Mesenchymal stem cell (in vitro differentiated cells and primary cell): Measurements from ENCODE around the gene C5orf46.

ENCODE experiments used
- DNase-seq: peaks from one replicate; pipeline ENCODE4 v3.0.0-alpha.2; 2013
- H2AFZ ChIP-seq: one replicate; pipeline ENCODE4 v1.6.1; 2013; ENCODE audit warnings: low read depth, mild to moderate bottlenecking, control low read depth, inconsistent platforms, low read length, moderate library complexity
- H2AK5ac ChIP-seq: 2 replicates; pipeline ENCODE4 v1.6.1; 2013; ENCODE audit warnings: low read length, moderate library complexity, mild to moderate bottlenecking, inconsistent platforms; ENCODE audit not compliant: severe bottlenecking
- H2BK120ac ChIP-seq: one replicate; pipeline ENCODE4 v1.6.1; 2013; ENCODE audit warnings: low read depth, mild to moderate bottlenecking, inconsistent platforms, low read length, moderate library complexity
- H2BK12ac ChIP-seq, 2 experiments: one replicate each; pipeline ENCODE4 v1.6.1; 2013; ENCODE audit warnings: inconsistent platforms in 2 of 2, low read length in 2 of 2, mild to moderate bottlenecking in 2 of 2, moderate library complexity in 2 of 2, control low read depth in 1 of 2
- H2BK15ac ChIP-seq: one replicate; pipeline ENCODE4 v1.6.1; 2013; ENCODE audit warnings: mild to moderate bottlenecking, low read depth, inconsistent platforms; ENCODE audit not compliant: poor library complexity, severe bottlenecking
- H2BK5ac ChIP-seq: 2 replicates; pipeline ENCODE4 v1.6.1; 2013; ENCODE audit warnings: low read depth, mild to moderate bottlenecking, low read length, control low read depth, inconsistent platforms; ENCODE audit not compliant: poor library complexity, severe bottlenecking
- H3K14ac ChIP-seq, 2 experiments: one replicate each; pipeline ENCODE4 v1.6.1; 2013; ENCODE audit warnings: inconsistent platforms in 2 of 2, low read length in 2 of 2, control low read depth in 1 of 2, mild to moderate bottlenecking in 1 of 2, moderate library complexity in 1 of 2
- H3K18ac ChIP-seq, 2 experiments: one replicate each; pipeline ENCODE4 v1.6.1; 2013; ENCODE audit warnings: inconsistent platforms in 2 of 2, low read length in 2 of 2, control low read depth in 1 of 2, low read depth in 1 of 2, mild to moderate bottlenecking in 1 of 2
- H3K23ac ChIP-seq, 2 experiments: one replicate each; pipeline ENCODE4 v1.6.1; 2013; ENCODE audit warnings: inconsistent platforms in 2 of 2, low read length in 2 of 2, mild to moderate bottlenecking in 2 of 2, moderate library complexity in 2 of 2, control low read depth in 1 of 2
- H3K27ac ChIP-seq: 2 replicates; pipeline ENCODE4 v1.5.1; 2013; ENCODE audit warnings: mild to moderate bottlenecking, moderate library complexity, low read length, control low read depth, inconsistent platforms; ENCODE audit not compliant: poor library complexity, severe bottlenecking
- H3K27me3 ChIP-seq, 2 experiments: 2 replicates each; pipeline versions ENCODE4 v1.6.1 to v1.7.0; 2013; ENCODE audit warnings: low read length in 2 of 2, mild to moderate bottlenecking in 2 of 2, moderate library complexity in 2 of 2, control low read depth in 1 of 2, inconsistent platforms in 1 of 2; ENCODE audit not compliant: control insufficient read depth in 1 of 2, insufficient read depth in 1 of 2
- H3K36me3 ChIP-seq, 2 experiments: 2 replicates each; pipeline versions ENCODE4 v1.6.1 to v1.7.0; 2013; ENCODE audit warnings: low read length in 2 of 2, control low read depth in 1 of 2, inconsistent platforms in 1 of 2, low read depth in 1 of 2, mild to moderate bottlenecking in 1 of 2; ENCODE audit not compliant: insufficient read depth in 2 of 2, control insufficient read depth in 1 of 2
- H3K4ac ChIP-seq, 2 experiments: one replicate each; pipeline ENCODE4 v1.6.1; 2013; ENCODE audit warnings: inconsistent platforms in 2 of 2, low read length in 2 of 2, mild to moderate bottlenecking in 2 of 2, moderate library complexity in 2 of 2, control low read depth in 1 of 2, low read depth in 1 of 2
- H3K4me1 ChIP-seq: 2 replicates; pipeline ENCODE4 v1.6.1; 2013; ENCODE audit warnings: low read depth, low read length, control low read depth; ENCODE audit not compliant: control insufficient read depth, insufficient read depth
- H3K4me2 ChIP-seq: 2 replicates; pipeline ENCODE4 v1.6.1; 2013; ENCODE audit warnings: low read length, mild to moderate bottlenecking, inconsistent platforms; ENCODE audit not compliant: poor library complexity, severe bottlenecking
- H3K4me3 ChIP-seq, 2 experiments: 2 replicates each; pipeline versions ENCODE4 v1.5.1 to v1.7.0; 2013; ENCODE audit warnings: low read length in 2 of 2, mild to moderate bottlenecking in 2 of 2, control low read depth in 1 of 2, low read depth in 1 of 2; ENCODE audit not compliant: insufficient read depth in 1 of 2
- H3K79me1 ChIP-seq: replicated peaks from 2 replicates; pipeline ENCODE4 v1.6.1; 2013; ENCODE audit warnings: mild to moderate bottlenecking, control low read depth, low read length, inconsistent platforms; ENCODE audit not compliant: poor library complexity, severe bottlenecking
- H3K9ac ChIP-seq: 2 replicates; pipeline ENCODE4 v1.7.0; 2013; ENCODE audit warnings: mild to moderate bottlenecking, low read length, moderate library complexity
- H3K9me3 ChIP-seq: 2 replicates; pipeline ENCODE4 v1.7.0; 2013; ENCODE audit warnings: mild to moderate bottlenecking, low read length; ENCODE audit not compliant: control insufficient read depth
- H4K8ac ChIP-seq: one replicate; pipeline ENCODE4 v1.6.1; 2013; ENCODE audit warnings: inconsistent platforms, mild to moderate bottlenecking, low read length, moderate library complexity
- H4K91ac ChIP-seq: one replicate; pipeline ENCODE4 v1.6.1; 2013; ENCODE audit warnings: mild to moderate bottlenecking, low read length, inconsistent platforms
- WGBS: methylation state at CpG from one replicate; pipeline ENCODE4 v1.1.7; 2013; ENCODE audit warnings: mixed read lengths; 5-methylcytosine and 5-hydroxymethylcytosine counted together

C5orf46 gene

GRCh38 chr5:147842869-147843268 is 63.5 kb downstream of the C5orf46 start:
- Histone ChIP-seq H3K18ac (no peak overlapping the region), H3K27ac (no peak overlapping the region), H3K36me3 (no peaks in the 10 kb centered on the region), H2BK5ac (no peak overlapping the region), H4K8ac (no peak overlapping the region), H3K14ac (no peak overlapping the region), H4K91ac (no peak overlapping the region), H3K4me2 (no peak overlapping the region), H3K9ac (no peak overlapping the region), H3K27me3 (peaks cover 0 to 12% of the 10 kb centered on the region in 2 experiments), H2AFZ (no peak overlapping the region), H3K9me3 (no peaks in the 10 kb centered on the region), H2AK5ac (no peak overlapping the region), H3K4me1 (no peaks in the 10 kb centered on the region), H3K79me1 (no peaks in the 10 kb centered on the region), H3K4me3 (no peak overlapping the region), H3K23ac (no peak overlapping the region), H2BK12ac (no peak overlapping the region), H3K4ac (no peak overlapping the region), H2BK15ac (no peak overlapping the region), H2BK120ac (no peak overlapping the region)
- no peak for DNase-seq
- WGBS = 83% methylated on average over 2 of the region's 2 CpGs
